D721Med (cell line): ENCODE measurements around the gene TPT1.

Experiments used
- DNase-seq: peaks from one replicate; pipeline ENCODE4 v3.0.0; 2011; ENCODE audit warnings: low spot score; ENCODE audit not compliant: insufficient read length
- FAIRE-seq: peaks from 2 replicates; lab custom pipeline; 2011; peaks lifted over from hg19 to GRCh38; lab: Jason Lieb, UNC
- CTCF ChIP-seq: IDR thresholded peaks from 2 replicates; pipeline ENCODE4 v1.5.1; 2012; ENCODE audit warnings: mild to moderate bottlenecking, control low read depth; ENCODE audit not compliant: insufficient read depth; ENCODE audit errors: missing control alignments

The TPT1 gene

GRCh38 chr13:45316338-45316737 lies 24.6 kb downstream of the TPT1 start:
- TF ChIP-seq CTCF = no peak
- no peak for FAIRE-seq
- no peak for DNase-seq

GRCh38 chr13:45315520-45316167 lies 25.3 kb downstream of the TPT1 start:
- FAIRE-seq (no peak), DNase-seq (no peak)
- TF ChIP-seq CTCF = no peak

DNA sequence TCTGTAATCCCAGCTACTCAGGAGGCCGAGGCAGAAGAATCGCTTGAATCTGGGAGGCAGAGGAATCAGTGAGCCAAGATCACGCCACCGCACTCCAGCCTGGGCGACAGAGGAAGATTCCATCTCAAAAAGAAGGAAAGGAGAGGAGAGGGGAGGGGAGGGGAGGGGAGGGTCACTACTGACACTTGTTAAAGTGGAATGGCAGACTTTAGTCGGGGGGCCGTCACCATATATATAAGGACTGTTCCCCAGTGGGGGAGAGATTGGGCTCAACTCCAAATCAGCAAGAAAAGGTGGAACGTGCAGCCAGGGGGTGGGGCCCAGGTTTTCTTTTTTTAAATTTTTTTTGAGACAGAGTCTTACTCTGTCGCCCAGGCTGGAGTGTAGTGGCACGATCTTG lies 26.2 kb downstream of the TPT1 start:
- FAIRE-seq (no peak), DNase-seq (no peak)
- no peak for TF ChIP-seq CTCF

GRCh38 chr13:45310341-45311131 lies 30.4 kb downstream of the TPT1 start:
- DNase-seq (no peak), FAIRE-seq (no peak)
- TF ChIP-seq CTCF = no peak

- FAIRE-seq = no peak
- DNase-seq = no peak
- no peak for TF ChIP-seq CTCF
Observed at GRCh38 chr13:45306966-45307365, 34.0 kb downstream of the TPT1 start.

DNA sequence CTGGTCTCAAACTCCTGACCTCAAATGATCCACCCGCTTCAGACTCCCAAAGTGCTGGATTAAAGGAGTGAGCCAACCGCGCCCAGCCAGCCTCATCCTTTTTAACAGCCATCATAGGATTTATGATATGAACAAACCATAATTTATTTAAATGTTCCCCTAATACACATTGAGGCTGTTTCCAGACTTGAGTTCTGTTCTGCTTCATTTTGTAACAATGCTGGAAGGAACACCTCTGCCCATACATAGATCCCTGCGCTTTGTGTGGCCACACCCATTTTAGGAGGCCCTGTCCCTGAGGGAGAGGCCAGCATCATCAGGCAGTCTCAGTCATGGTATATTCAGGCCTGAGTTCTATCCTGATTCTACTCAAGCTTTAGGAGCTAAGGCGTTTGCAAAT lies 35.9 kb downstream of the TPT1 start:
- no peak for TF ChIP-seq CTCF
- no peak for DNase-seq
- no peak for FAIRE-seq

- FAIRE-seq (no peak), DNase-seq (no peak)
- no peak for TF ChIP-seq CTCF
Observed at GRCh38 chr13:45303866-45304265, 37.1 kb downstream of the TPT1 start.
